Activated naive CD4-positive, alpha-beta T cell treated with anti-CD3 and anti-CD28 coated beads, Interleukin-2, amount 50 U/mL, for 24 hours (primary cell): ENCODE results near the gene SLC6A1.
"Not testable (repeated sequence)": the region's sequence is repeated elsewhere in the genome, so short reads cannot be mapped to it uniquely, and the experiment has no call there.

ENCODE experiments used
- H3K27ac Mint-ChIP-seq: one replicate; pipeline ENCODE4 v1.8.0; 2021; ENCODE audit warnings: mild to moderate bottlenecking, mixed read lengths
- H3K27me3 Mint-ChIP-seq: one replicate; pipeline ENCODE4 v1.8.0; 2021; ENCODE audit warnings: mixed read lengths
- H3K36me3 Mint-ChIP-seq: one replicate; pipeline ENCODE4 v1.8.0; 2021; ENCODE audit warnings: mixed read lengths
- H3K4me1 Mint-ChIP-seq: one replicate; pipeline ENCODE4 v1.8.0; 2021; ENCODE audit warnings: mixed read lengths
- H3K4me3 Mint-ChIP-seq: one replicate; pipeline ENCODE4 v1.8.0; 2021; ENCODE audit warnings: mild to moderate bottlenecking, mixed read lengths
- H3K9me3 Mint-ChIP-seq: one replicate; pipeline ENCODE4 v1.8.0; 2021; ENCODE audit warnings: mixed read lengths

The SLC6A1 gene

DNA sequence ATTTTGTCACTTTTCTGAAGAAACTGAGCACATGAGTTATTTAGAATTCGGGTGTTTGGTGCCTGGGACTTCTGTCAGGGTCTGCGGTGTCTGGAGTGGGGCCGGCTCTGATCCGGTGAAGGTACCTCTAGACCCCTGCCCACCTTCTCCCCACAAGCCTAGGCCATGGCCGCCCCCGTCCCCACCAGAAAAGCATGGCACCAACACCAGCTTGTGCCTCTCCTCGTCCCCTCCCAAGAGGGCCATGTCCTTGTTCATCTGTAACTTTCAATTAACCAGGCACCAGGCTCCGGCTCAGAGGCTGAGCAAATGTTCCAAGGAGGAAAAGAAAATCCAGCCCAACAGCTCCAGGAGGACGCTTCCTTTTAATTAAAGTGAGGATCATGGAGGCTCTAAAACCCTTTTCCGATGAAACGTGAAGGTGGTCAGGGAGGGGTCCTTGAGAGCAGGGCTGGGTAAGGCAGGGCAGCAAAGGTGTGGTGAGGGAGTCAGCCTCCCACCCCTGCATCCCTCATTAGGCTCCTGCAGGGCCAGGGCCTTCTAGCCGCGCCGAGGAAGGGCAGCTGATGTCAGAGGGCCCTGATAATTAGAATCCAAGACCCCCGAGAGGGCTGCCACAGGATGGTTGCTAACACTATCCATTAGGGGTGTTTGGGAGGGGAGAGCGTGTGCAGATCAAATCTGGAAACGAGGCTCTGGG, 62.3 kb downstream of the SLC6A1 start:
- peaks cover 29% of the 10 kb centered on the region for H3K27me3 Mint-ChIP-seq
- no peaks in the 10 kb centered on the region for H3K36me3 Mint-ChIP-seq
- no peak overlapping the region for H3K27ac Mint-ChIP-seq
- no peaks in the 10 kb centered on the region for H3K9me3 Mint-ChIP-seq
- H3K4me1 Mint-ChIP-seq = no peaks in the 10 kb centered on the region
- H3K4me3 Mint-ChIP-seq = no peak overlapping the region

DNA sequence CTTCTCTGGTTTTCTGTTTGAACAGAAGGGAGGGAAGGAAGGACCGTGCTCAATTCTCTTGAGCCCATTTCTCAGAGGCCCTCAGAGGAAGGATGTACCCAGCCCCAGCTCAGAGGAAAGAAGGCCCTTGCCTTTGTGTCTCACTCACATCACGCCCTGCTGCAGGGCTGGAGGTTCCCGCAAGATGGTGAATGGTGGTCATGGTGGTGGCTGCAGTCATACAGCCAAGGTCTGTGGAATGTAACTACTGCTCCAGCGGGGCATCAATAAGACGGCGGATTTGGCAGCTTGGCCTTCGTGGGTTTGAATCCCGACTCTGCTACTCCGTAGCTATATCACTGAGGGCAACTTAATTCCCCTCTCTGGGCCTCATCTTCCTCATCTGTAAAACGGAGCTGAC, 62.9 kb downstream of the SLC6A1 start:
- H3K4me3 Mint-ChIP-seq = no peak overlapping the region
- H3K9me3 Mint-ChIP-seq = no peaks in the 10 kb centered on the region
- H3K27me3 Mint-ChIP-seq = peaks cover 29% of the 10 kb centered on the region
- H3K36me3 Mint-ChIP-seq = no peaks in the 10 kb centered on the region
- no peak overlapping the region for H3K27ac Mint-ChIP-seq
- peaks cover 3% of the 10 kb centered on the region for H3K4me1 Mint-ChIP-seq

DNA sequence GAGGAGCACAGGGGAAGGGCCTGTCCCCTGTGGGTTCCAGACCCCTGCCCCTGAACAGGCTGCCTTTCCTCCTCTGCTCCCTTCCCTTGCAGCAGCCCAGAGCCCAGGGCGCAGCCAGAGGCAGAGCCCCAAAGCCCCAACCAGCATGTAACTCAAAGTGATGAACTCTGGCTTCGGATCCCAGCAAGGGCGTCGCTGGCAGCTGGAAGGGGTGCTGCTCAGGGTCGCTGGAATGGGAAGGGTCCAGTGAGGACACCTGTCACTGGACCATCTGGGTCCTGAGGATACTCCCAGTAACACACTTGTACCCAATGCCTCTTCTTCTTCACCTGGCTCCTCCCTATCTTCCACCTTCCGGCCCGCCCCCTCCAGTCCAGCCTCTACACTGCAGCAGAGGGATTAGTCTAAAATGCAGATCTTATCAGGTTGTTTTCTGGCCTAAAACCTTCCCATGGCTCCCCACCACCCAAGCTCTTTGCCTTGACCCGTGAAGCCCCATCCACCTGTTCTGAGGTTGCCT, 64.0 kb downstream of the SLC6A1 start:
- H3K9me3 Mint-ChIP-seq = no peaks in the 10 kb centered on the region

DNA sequence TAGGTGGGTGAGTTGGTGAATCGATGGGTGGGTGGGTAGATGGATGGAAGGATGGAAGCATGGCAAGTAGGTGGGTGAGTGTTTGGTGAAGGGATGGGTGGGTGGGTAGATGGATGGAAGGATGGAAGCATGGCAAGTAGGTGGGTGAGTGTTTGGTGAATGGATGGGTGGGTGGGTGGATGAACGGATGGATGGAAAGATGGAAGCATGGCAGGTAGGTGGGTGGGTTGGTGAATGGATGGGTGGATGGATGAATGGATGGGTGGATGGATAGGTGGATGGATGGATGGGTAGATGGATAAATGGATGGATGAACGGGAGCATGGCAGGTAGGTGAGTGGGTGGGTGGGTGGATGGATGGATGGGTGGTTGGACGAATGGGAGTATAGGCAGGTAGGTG, 65.1 kb downstream of the SLC6A1 start:
- H3K9me3 Mint-ChIP-seq = no peaks in the 10 kb centered on the region
- peaks cover 21% of the 10 kb centered on the region for H3K27me3 Mint-ChIP-seq
- peaks cover 3% of the 10 kb centered on the region for H3K4me1 Mint-ChIP-seq
- H3K36me3 Mint-ChIP-seq = no peaks in the 10 kb centered on the region
- no peak overlapping the region for H3K4me3 Mint-ChIP-seq
- H3K27ac Mint-ChIP-seq = peak overlapping the region; percentile 25

More for the DNA sequence above, 64.0 kb downstream of the SLC6A1 start:
- Mint-ChIP-seq H3K36me3 (no peaks in the 10 kb centered on the region), H3K4me3 (no peak overlapping the region), H3K27me3 (peaks cover 24% of the 10 kb centered on the region), H3K4me1 (peaks cover 3% of the 10 kb centered on the region), H3K27ac (no peak overlapping the region)

DNA sequence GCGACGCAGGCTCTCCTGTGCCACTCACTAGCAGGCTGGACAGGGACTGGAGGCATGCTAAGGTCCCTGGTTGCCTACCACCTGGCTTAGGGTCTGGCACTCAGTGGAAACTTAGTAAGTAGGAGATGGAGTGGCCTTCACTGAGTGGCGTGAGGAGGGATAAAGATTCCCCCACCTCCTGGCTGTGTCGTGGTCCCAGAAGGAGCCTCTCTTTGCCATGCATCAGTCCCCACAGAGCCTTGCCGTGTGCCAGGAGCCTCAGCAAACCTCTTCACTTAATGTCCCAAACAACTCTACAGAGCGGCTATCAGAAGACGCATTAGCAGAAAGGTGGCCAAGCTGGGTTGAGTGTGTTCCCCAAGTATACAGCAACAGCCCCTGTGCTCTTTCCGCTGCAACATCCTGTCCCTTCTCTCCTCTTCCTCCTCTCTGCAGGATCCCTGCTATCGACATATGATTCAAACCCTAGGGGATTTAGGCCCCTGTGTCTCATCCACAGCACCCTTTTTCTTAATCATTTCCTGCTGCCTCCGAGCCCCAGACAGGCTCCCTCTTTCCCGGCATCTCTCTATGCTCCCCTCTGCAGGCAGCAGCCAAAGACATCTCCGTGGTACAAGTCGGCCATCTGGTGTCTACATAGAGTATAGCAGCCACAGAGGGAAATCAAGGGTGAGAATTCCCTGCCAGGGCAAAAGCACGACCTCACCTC, 66.7 kb downstream of the SLC6A1 start:
- no peaks in the 10 kb centered on the region for H3K9me3 Mint-ChIP-seq
- H3K27me3 Mint-ChIP-seq = peaks cover 13% of the 10 kb centered on the region
- H3K4me3 Mint-ChIP-seq = no peak overlapping the region
- peaks cover 3% of the 10 kb centered on the region for H3K4me1 Mint-ChIP-seq
- no peaks in the 10 kb centered on the region for H3K36me3 Mint-ChIP-seq
- no peak overlapping the region for H3K27ac Mint-ChIP-seq

DNA sequence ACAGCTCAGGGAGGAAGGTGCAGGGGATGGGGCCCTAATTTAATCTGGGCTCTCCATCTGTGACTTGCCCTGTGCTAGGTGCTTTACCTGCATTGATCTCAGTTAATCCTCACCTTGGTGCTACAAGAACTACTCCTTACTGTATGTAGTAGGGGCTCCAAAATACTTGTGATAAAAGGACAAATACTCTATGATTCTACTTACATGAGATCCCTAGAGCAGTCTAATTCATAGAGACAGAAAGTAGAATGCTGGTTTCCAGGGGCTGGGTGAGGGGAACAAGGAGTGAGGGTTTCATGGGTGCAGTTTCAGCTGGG, 67.2 kb downstream of the SLC6A1 start:
- H3K9me3 Mint-ChIP-seq = no peaks in the 10 kb centered on the region
- H3K4me1 Mint-ChIP-seq = peaks cover 3% of the 10 kb centered on the region
- H3K36me3 Mint-ChIP-seq = no peaks in the 10 kb centered on the region
- H3K4me3 Mint-ChIP-seq = no peak overlapping the region
- H3K27me3 Mint-ChIP-seq = peaks cover 11% of the 10 kb centered on the region
- no peak overlapping the region for H3K27ac Mint-ChIP-seq

DNA sequence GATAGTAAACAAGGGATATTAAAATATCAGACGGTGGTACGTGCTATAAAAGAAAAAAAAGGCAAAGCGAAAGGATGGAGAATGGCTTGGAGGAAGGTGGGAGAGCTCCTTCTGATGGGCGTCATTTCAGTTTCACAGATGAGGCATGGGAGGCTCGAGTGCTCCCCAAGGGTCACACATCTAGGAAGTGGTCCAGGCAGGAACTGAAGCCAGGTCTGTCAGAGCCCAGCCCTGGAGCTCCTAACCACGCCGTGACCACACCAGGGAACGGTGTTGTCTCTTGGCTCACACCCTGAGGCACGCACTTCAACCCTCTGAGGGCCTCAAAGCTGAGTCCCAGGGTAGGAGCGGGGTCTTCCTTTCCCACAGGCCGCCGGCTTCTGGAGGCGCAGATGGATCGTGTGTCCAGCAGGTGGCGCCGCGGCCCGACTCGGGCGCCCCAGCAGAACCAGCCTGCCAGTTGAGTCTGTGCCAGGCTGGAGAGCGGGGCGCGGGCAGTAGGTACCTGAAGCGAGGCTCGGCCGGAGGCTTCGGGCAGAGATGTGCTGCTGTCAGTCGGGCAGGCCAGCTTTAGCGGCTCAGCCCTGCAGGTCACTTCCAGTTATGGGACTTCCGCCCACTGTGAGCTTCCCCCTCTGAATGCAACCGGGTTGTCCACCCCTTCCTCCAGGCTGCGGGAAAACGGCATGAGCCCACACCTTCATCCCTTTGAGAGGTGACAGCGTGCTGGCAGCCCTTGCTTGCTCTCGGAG, 68.1 kb downstream of the SLC6A1 start:
- Mint-ChIP-seq H3K9me3 (no peaks in the 10 kb centered on the region), H3K27me3 (peaks cover 11% of the 10 kb centered on the region), H3K36me3 (no peaks in the 10 kb centered on the region), H3K27ac (no peak overlapping the region), H3K4me3 (no peak overlapping the region), H3K4me1 (peaks cover 3% of the 10 kb centered on the region)

DNA sequence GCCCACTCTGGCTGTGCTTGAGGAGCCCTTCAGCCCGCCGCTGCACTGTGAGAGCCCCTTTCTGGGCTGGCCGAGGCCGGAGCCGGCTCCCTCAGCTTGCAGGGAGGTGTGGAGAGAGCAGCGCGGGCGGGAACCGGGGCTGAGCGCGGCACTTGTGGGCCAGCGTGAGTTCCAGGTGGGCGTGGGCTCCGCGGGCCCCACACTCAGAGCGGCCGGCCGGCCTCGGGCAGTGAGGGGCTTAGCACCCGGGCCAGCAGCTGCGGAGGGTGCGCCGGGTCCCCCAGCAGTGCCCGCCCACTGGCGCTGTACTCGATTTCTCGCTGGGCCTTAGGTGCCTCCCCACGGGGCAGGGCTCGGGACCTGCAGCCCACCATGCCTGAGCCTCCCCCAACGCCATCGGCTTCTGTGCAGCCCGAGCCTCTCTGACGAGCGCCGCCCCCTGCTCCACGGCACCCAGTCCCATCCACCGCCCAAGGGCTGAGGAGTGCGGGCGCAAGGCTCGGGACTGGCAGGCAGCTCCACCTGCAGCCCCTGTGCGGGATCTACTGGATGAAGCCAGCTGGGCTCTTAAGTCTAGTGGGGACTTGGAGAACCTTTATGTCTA, 68.8 kb downstream of the SLC6A1 start:
- not testable (repeated sequence) for H3K27ac Mint-ChIP-seq, H3K36me3 Mint-ChIP-seq, H3K4me1 Mint-ChIP-seq, H3K4me3 Mint-ChIP-seq, H3K9me3 Mint-ChIP-seq
- H3K27me3 Mint-ChIP-seq = peaks cover 11% of the 10 kb centered on the region

DNA sequence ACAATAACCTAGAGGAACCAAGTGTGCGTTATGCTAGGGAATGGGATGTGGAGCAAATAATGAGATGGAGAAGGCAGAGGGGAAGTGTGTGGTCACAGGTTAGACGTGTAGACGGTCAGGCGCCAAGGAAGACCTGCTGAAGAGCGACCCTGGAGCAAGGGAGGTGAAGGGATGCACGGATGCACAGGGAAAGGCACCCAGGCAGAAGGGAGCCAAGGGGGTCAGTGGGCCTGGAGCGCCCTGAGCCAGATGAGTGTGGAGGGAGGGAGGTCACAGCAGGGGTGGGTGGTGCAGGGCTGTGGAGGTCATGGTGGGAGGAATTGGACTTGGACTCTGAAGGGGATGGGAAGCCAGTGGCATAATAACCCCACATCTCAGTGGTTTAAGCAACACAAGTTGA, 70.2 kb downstream of the SLC6A1 start:
- no peaks in the 10 kb centered on the region for H3K36me3 Mint-ChIP-seq
- H3K4me3 Mint-ChIP-seq = no peak overlapping the region
- H3K9me3 Mint-ChIP-seq = no peaks in the 10 kb centered on the region
- H3K27me3 Mint-ChIP-seq = peaks cover 8% of the 10 kb centered on the region
- peaks cover 3% of the 10 kb centered on the region for H3K4me1 Mint-ChIP-seq
- no peak overlapping the region for H3K27ac Mint-ChIP-seq

DNA sequence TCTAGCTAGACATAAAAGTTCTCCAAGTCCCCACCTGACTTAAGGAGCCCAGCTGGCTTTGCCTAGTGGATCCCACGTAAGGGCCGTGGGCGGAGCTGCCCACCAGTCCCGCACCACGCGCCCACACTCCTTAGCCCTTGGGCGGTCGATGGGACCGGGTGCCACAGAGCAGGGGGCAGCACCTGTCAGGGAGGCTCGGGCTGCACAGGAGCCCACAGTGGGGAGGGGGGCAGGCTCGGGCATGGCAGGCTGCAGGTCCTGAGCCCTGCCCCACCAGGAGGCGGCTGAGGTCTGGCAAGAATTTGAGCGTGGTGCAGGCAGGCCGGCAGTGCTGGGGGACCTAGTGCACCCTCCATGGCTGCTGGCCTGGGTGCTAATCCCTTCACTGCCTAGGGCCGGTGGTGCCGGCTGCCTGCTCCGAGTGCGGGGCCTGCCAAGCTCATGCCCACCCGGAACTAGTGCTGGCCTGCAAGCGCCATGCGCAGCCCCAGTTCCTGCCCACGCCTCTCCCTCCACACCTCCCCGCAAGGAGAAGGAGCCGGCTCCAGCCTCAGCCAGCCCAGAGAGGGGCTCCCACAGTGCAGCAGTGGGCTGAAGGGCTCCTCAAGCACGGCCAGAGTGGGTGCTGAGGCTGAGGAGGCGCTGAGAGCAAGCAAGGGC, 78.7 kb downstream of the SLC6A1 start:
- Mint-ChIP-seq H3K27me3 (peaks cover 16% of the 10 kb centered on the region), H3K4me3 (no peak overlapping the region), H3K9me3 (no peaks in the 10 kb centered on the region), H3K4me1 (no peaks in the 10 kb centered on the region), H3K27ac (no peak overlapping the region), H3K36me3 (peaks cover 3% of the 10 kb centered on the region)

DNA sequence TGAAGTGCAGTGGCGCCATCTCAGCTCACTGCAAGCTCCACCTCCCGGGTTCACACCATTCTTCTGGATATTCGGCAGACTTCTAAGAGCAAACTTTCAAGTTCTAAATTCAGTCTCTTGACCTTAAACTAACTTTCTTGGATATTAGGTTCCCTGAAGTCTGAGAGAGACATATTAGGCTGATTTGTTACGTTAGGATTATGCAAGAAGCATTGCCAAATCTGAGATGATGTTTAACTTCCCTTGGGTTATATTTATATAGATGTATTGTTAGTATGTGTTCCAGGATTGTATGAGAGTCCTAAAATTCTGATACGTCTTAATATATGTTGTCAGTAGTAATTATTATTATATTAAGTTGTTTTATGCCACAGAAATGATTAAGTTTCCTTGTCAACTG, 80.1 kb downstream of the SLC6A1 start:
- H3K27ac Mint-ChIP-seq = no peak overlapping the region
- H3K4me3 Mint-ChIP-seq = no peak overlapping the region
- H3K4me1 Mint-ChIP-seq = no peaks in the 10 kb centered on the region
- H3K9me3 Mint-ChIP-seq = no peaks in the 10 kb centered on the region
- peaks cover 16% of the 10 kb centered on the region for H3K27me3 Mint-ChIP-seq
- H3K36me3 Mint-ChIP-seq = peaks cover 3% of the 10 kb centered on the region

DNA sequence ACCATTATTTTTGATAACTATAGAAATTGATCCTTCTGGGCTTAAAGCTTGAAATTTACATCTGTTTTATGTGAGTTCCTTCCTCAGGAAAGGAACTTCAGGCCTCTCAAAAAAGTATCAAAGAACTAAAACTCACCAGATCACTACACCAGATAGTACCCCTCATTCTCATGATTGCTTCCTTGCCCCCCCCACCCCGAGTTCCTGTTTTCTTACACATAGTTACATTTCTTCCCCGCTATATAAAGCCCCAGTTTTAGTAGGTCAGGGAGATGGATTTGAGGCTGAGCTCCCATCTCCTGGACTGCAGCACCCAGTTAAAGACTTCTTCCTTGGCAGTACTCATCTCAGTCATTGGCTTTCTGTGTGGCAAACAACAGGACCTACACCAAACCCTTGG, 81.5 kb downstream of the SLC6A1 start:
- no peaks in the 10 kb centered on the region for H3K9me3 Mint-ChIP-seq
- no peaks in the 10 kb centered on the region for H3K4me1 Mint-ChIP-seq
- peaks cover 3% of the 10 kb centered on the region for H3K36me3 Mint-ChIP-seq
- peaks cover 13% of the 10 kb centered on the region for H3K27me3 Mint-ChIP-seq
- no peak overlapping the region for H3K27ac Mint-ChIP-seq
- no peak overlapping the region for H3K4me3 Mint-ChIP-seq

DNA sequence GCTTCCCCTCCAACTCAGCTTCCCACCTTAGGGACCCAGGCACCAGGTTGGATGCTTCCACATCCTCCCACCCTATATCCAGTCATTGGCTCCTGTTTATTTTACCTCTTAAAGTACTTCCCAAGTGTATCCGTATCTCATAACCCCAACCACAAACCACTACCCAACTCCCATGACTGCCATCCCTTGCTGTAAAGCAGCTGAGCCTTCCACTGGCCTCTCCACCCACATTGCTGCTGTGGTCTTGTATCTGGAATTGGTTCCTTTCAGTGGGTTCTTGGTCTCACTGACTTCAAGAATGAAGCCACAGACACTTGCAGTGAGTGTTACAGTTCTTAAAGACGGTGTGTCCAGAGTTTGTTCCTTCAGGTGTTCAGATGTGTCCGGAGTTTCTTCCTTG, 81.9 kb downstream of the SLC6A1 start:
- H3K27me3 Mint-ChIP-seq = peaks cover 13% of the 10 kb centered on the region
- H3K4me3 Mint-ChIP-seq = no peak overlapping the region
- H3K27ac Mint-ChIP-seq = no peak overlapping the region
- H3K36me3 Mint-ChIP-seq = peaks cover 3% of the 10 kb centered on the region
- H3K4me1 Mint-ChIP-seq = no peaks in the 10 kb centered on the region
- no peaks in the 10 kb centered on the region for H3K9me3 Mint-ChIP-seq

DNA sequence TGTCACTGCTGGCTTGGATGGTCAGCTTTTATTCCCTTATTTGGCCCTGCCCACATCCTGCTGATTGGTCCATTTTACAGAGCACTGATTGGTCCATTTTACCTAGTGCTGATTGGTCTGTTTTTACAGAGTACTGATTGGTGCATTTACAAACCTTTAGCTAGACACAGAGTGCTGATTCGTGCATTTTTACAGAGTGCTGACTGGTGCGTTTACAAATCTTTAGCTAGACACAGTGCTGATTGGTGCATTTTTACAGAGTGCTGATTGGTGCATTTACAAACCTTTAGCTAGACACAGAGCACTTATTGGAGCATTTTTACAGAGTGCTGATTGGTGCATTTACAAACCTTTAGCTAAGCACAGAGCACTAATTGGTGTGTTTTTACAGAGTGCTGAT, 82.6 kb downstream of the SLC6A1 start:
- H3K4me3 Mint-ChIP-seq, H3K4me1 Mint-ChIP-seq, H3K27ac Mint-ChIP-seq, H3K9me3 Mint-ChIP-seq, H3K36me3 Mint-ChIP-seq: not testable (repeated sequence)
- H3K27me3 Mint-ChIP-seq = peaks cover 13% of the 10 kb centered on the region

DNA sequence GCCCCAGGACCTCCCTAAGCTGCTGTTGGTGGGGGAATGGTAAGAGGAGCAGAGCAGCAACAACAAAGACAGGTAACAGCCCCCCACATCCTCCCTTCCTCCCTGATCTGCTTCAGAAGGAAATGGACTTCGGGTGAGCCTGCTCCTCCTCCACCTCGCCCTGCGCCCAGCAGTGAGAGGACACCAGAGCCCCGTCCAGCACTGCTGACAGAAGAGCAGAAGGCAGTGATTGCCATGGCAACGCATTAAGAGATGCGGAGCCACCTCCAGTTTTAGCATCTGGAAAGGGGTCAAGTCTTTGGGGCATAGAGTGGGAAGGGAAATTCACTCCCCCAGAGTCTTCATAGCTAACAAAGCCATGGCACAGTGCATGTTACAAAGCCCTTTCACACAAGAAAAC, 84.2 kb downstream of the SLC6A1 start:
- Mint-ChIP-seq H3K27ac (no peak overlapping the region), H3K27me3 (peaks cover 13% of the 10 kb centered on the region), H3K9me3 (no peaks in the 10 kb centered on the region), H3K36me3 (peaks cover 3% of the 10 kb centered on the region), H3K4me3 (no peak overlapping the region), H3K4me1 (no peaks in the 10 kb centered on the region)
